ENCODE results near the gene RHBG.

GRCh38 chr1:156367383-156368156 is 1.4 kb upstream of the RHBG start:
- TF ChIP-seq CTCF (IDR thresholded peaks at IDR 0.05) (no peak), EZH2 (IDR thresholded peaks at IDR 0.05; ENCODE audit: borderline replicate concordance, insufficient read depth, low read depth, low read length, poor library complexity, severe bottlenecking) (no peak)

All from B cell (primary cell).